ENCODE measurements around the gene ERC1.
A peak's percentile ranks its signal among the peaks of the same experiment; 100 is the strongest.

The ERC1 gene

GRCh38 chr12:1501695-1502378, 510.8 kb downstream of the ERC1 start:
- DNase-seq, result no peak

- DNase-seq, result peak; percentile 41
Measured at GRCh38 chr12:1502379-1502720, 511.3 kb downstream of the ERC1 start.

- no peak for DNase-seq
Measured at GRCh38 chr12:1502831-1503230, 511.8 kb downstream of the ERC1 start.

GRCh38 chr12:1503281-1503711, 512.3 kb downstream of the ERC1 start:
- DNase-seq, result no peak

GRCh38 chr12:1504304-1504894, 513.4 kb downstream of the ERC1 start:
- no peak for DNase-seq

- no peak for DNase-seq
Measured at GRCh38 chr12:1504895-1505311, 513.9 kb downstream of the ERC1 start.

- no peak for DNase-seq
Measured at GRCh38 chr12:1505576-1505975, 514.6 kb downstream of the ERC1 start.

- DNase-seq, result no peak
Measured at GRCh38 chr12:1507308-1507707, 516.3 kb downstream of the ERC1 start.

- no peak for DNase-seq
Measured at GRCh38 chr12:1509413-1510052, 518.5 kb downstream of the ERC1 start.

GRCh38 chr12:1510056-1510812, 519.2 kb downstream of the ERC1 start:
- no peak for DNase-seq

GRCh38 chr12:1515010-1515409, 524.0 kb downstream of the ERC1 start:
- DNase-seq, result no peak

- no peak for DNase-seq
Measured at GRCh38 chr12:1515428-1515827, 524.4 kb downstream of the ERC1 start.

- peak; percentile 85 for DNase-seq
Measured at GRCh38 chr12:1517007-1517406, 526.0 kb downstream of the ERC1 start.

- no peak for DNase-seq
Measured at GRCh38 chr12:1517734-1518525, 526.9 kb downstream of the ERC1 start.

- DNase-seq, result peak; percentile 86
Measured at GRCh38 chr12:1518591-1519516, 527.8 kb downstream of the ERC1 start.

GRCh38 chr12:1519642-1520041, 528.6 kb downstream of the ERC1 start:
- no peak for DNase-seq

- no peak for DNase-seq
Measured at GRCh38 chr12:1523046-1523445, 532.0 kb downstream of the ERC1 start.

GRCh38 chr12:1523558-1524050, 532.6 kb downstream of the ERC1 start:
- DNase-seq, result no peak

- no peak for DNase-seq
Measured at GRCh38 chr12:1525858-1526257, 534.8 kb downstream of the ERC1 start.

GRCh38 chr12:1527789-1528188, 536.8 kb downstream of the ERC1 start:
- peak; percentile 85 for DNase-seq

- DNase-seq, result no peak
Measured at GRCh38 chr12:1528791-1529190, 537.8 kb downstream of the ERC1 start.

All from fibroblast of upper back skin (primary cell).